HG02763 (cell line): ENCODE results near the gene PDLIM7.
"Not testable (repeated sequence)": the region's sequence is repeated elsewhere in the genome, so short reads cannot be mapped to it uniquely, and the experiment has no call there.

Experiments
- ATAC-seq: cut with Tn5 transposase; IDR thresholded peaks from one replicate; pipeline ENCODE4 v1.9.1; 2021; ENCODE audit warnings: mild to moderate bottlenecking, moderate library complexity; ENCODE audit not compliant: unreplicated experiment

Gene PDLIM7

GRCh38 chr5:177492841-177493240, 4.6 kb downstream of the PDLIM7 start:
- ATAC-seq: no peak

- no peak for ATAC-seq
Observed at GRCh38 chr5:177491983-177492746, 5.2 kb downstream of the PDLIM7 start.

- ATAC-seq: no peak
Observed at GRCh38 chr5:177491429-177491945, 5.9 kb downstream of the PDLIM7 start.

GRCh38 chr5:177490992-177491391, 6.4 kb downstream of the PDLIM7 start:
- ATAC-seq: no peak

DNA sequence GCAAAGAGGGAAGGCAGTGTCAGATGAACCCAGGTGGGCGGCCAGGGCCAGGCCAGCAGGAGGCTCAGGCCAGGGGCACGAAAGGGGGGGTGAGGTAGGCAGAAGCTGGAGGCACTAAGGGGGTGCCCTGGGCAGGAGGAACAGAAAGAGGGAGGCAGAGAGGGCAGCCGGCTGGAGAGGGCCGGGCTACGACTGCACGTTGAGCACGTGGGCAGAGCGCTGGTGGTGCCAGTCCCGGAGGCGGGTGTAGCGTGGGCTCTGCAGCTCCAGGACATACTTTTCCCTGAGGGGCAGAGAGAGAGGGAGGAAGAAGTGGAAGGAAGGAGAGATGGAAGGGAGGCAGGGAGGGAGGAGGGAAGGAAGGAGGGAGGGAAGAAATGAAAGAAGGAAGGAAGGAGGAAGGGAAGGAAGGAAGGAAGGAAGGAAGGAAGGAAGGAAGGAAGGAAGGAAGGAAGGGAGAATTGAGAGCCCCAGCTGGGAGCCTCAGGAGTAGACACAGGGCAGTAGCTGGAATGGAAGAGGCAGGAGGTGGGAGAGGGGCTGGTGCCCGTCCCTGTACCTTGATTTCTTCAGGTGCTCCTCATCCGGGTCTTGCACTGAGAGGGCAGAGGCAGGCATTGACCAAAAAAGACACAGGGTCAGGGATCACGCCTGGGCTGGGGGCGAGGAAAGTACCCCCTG, 7.0 kb downstream of the PDLIM7 start:
- ATAC-seq: no peak

- ATAC-seq: no peak
Observed at GRCh38 chr5:177489119-177489716, 8.2 kb downstream of the PDLIM7 start.

DNA sequence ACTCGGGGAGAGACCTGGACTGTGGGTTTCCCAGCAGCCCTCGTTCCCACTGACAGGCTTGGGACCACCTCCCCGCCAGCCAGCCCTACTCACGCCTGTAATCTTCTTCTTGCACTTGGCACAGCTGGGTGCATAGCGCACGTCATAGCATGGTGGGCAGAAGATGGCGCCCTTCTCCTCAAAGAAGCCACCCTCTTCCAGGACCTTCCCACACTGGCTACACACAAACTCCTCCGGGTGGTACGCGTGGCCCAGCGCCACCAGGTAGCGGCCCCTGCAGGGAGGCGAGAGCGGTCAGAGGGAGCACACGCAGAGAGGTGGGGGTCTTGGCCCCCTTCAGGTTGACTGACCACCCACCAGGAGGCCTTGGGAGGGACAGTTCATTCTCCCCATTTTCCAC, 9.4 kb downstream of the PDLIM7 start:
- ATAC-seq: no peak

GRCh38 chr5:177487144-177487543, 10.3 kb downstream of the PDLIM7 start:
- ATAC-seq: no peak

GRCh38 chr5:177486256-177486655, 11.1 kb downstream of the PDLIM7 start:
- no peak for ATAC-seq

DNA sequence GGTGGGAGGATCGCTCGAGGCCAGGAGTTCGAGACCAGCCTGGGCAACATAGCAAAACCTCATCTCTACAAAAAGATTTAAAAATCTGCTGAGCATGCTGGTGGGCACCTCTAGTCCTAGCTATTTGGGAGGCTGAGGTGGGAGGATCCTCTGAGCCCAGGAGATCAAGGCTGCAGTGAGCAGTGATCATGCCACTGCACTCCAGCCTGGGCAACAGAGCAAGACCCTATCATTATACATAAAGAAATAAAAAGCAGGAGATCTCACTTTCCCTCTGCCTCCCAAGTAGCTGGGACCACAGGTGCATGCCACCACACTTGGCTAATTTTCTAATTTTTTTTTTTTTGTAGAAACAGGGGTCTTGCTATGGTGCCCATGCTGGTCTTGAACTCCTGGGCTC, 11.7 kb downstream of the PDLIM7 start:
- not testable (repeated sequence) for ATAC-seq

DNA sequence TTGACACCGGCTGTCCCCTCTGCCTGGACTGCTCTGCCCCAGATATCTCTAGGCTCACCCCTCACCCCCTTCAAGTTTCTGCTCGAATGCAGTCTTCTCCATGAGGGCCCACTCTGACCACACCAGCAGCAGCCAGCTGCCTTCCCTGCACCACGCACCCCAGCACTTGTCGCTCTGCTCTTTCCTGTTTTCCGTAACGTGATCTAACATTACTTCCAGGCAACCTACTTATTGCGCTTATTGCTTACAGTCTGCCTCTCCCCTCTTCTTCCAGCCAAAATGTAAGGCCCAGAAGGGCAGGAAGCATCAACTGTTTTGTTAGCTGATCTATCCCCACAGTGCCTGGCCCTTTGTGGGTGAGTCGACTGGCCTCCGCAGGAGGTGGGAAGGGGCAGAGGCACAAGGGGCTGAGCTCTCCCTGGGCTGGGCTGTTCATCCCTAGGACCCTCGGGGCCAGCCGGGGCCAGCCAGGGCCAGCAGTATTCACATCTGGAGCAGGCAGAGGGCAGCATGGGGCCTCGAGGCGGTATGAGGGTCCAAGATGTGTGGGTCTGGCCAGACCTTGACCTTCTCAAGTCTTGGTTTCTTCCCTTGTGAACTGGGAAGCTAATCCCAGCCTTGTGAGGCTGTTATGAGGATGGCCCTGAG, 12.4 kb downstream of the PDLIM7 start:
- no peak for ATAC-seq

GRCh38 chr5:177483994-177484901, 13.2 kb downstream of the PDLIM7 start:
- no peak for ATAC-seq

DNA sequence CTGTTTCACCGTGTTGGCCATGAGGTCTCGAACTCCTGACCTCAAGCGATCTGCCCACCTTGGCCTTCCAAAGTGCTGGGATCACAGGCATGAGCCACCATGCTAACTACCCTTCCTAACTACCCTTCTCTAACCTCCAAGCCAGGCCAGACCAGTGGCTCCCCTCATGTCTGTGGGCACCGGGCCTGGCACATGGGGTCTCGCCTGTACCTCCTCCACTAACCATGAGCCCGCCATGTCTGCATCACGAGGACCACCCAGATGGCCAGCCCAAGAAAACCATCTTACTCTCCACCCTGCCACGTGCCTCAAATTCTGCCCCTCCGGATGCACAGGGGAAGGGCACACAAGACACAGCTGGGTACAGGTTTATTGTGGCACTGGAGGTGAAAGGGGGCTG, 14.4 kb downstream of the PDLIM7 start:
- ATAC-seq: no peak

DNA sequence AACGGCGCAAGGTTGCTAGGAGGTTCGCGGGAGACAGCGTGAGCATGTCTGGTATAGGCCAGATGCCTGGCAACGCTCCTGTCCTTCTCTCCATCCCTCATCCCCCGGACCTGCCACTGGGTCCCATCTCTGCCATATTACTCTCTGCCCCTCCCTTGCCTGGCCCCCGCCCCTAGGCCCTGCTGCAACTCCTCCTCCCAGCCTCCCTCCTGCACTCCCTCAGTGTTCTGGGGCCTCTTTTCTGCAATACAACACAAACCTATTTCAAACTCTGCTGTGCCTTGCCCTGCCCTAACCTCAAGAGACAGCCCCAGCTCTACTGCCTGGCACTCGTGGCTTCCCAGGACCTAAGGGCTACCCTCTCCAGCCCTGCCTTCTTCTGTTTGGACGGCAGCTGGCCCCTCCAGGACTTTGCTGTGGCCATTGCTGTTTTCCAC, 15.0 kb downstream of the PDLIM7 start:
- no peak for ATAC-seq

DNA sequence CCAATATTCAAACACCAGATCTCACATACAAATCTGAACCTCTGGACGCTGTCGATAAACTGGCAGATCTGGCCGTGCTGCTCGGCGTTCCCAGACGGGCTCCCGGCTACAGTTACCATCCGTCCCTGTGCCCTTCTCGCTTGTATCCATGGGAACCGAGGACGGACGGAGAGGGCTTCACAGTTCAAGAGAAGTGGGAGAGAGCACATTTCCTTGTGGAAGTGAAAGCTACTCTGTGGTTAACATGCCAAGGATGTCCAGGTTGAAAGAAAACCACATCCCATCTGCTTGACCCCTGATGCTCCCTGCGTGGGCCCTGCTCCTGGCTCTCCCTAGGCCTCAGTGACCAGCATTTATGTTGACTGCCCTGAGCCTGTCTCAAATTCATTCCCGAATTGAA, 17.6 kb downstream of the PDLIM7 start:
- no peak for ATAC-seq

- no peak for ATAC-seq
Observed at GRCh38 chr5:177478711-177479646, 18.4 kb downstream of the PDLIM7 start.

DNA sequence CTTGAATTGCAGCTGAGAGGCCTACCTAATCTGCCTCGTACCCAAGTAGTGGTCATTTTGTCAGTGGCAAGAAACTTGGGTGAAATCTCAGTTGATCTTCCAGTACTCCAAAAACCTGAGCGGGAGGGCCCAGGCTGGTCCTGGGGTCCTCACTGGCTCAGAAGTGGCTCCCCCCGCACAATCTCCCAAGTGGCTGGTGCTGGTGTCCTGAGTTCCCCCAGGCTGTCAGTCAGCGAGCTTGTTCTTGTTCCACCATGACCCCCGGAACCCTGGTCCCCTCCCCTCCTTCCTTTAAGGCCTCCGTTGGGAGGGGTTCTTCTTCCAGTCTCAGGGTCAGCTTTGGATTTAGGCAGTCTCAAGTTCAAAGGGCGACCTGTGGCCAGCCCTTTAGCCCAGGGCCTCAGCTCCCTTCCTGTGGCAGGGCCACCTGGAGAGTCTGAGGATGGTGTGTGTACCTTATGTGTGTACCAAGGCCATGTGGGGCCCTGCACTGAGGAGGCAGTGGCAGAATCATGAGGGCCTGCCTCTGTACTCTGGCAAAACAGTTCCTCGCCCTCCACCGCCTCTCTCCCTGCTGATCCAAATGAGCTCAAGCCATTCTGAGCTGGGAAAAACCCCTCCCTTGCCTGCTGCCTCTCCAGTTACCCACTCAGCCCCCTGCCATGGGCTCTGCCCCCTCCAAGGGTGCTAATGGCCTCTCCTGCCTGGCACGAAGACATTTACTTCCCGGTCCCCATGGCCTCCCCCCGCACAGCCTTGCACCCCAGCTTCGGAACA, 19.5 kb downstream of the PDLIM7 start:
- ATAC-seq: no peak

GRCh38 chr5:177476531-177477233, 20.7 kb downstream of the PDLIM7 start:
- ATAC-seq: no peak
